T-helper 2 cell (primary cell): ENCODE data around the gene TARBP1.
"Not testable (repeated sequence)": the region's sequence is repeated elsewhere in the genome, so short reads cannot be mapped to it uniquely, and the experiment has no call there.

Source experiments
- DNase-seq, 5 experiments: peaks; one replicate each; pipeline versions ENCODE4 v3.0.0 to v3.0.0-alpha.2; 2012 to 2022
- total RNA-seq, 2 donors: gene quantifications; one replicate each; lab custom pipeline; 2026; lab: John Stamatoyannopoulos, UW

TARBP1 gene
- total RNA-seq, result 76.4 to 97.6 reads per million in 2 donors

- peak; percentile 33 to 91 (median 52) for DNase-seq
Measured at GRCh38 chr1:234478481-234479309, at the start of gene TARBP1. TSS of gene TARBP1 (minus strand) at chr1:234479179. CDS start at chr1:234479103, 76 bp downstream.

DNA sequence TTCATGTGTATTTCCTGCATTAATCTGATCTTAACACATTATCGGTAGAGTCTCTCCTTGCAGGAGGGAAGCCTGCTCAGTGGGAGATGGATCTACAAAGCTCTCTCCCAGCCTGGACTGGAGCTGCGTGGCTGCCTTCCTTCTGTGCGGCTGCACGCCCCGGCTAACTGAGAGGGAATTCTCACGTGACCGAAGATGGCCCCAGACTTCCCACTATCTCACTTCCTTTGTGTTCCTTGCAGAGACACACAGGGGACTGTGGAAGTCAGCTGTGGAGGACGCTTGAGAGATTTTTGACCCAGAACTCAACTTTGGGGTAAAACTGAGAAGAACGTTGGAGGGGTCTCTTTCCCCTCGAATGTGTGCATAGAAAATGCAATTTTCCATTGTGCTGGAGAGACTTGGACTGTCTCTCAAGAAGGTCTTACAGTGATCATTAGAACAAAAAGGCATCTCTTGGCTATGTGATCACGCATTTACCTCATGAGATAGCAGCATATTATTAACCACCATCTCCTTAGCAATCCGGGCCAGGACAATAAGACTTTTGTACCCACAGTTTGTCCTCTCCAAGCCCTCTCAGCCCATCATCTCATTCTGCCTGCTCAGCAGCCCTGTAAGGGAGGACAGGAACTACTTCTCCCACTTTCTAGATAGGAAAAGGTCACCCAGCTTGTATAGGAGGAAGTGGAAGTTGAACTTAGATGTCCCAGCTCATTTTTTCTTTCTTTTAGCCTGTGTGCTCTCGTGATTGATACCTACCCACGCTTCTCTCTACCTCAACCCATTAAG is 49.3 kb upstream of the TARBP1 start:
- no peak for DNase-seq

DNA sequence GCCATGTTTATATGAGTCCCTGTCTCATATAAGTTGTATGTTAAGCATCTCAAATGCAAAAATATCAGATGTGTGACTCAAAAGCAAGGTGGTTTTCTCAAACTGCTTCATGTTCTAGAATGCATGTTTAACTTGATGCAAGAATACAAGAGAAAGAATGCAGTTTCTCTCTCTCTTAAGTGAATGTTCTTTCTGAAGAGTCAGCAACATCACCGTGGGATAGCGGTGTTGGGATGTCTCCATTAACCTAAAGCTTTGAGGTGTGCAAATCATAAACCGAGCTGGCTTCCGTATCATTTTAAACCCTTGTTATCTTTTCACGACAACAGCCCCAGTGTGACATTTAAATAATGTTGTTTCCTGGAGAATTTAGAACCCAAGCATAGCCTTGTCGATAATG is 48.4 kb upstream of the TARBP1 start:
- DNase-seq, result no peak

- no peak for DNase-seq
Measured at GRCh38 chr1:234526922-234527321, 47.9 kb upstream of the TARBP1 start.

DNA sequence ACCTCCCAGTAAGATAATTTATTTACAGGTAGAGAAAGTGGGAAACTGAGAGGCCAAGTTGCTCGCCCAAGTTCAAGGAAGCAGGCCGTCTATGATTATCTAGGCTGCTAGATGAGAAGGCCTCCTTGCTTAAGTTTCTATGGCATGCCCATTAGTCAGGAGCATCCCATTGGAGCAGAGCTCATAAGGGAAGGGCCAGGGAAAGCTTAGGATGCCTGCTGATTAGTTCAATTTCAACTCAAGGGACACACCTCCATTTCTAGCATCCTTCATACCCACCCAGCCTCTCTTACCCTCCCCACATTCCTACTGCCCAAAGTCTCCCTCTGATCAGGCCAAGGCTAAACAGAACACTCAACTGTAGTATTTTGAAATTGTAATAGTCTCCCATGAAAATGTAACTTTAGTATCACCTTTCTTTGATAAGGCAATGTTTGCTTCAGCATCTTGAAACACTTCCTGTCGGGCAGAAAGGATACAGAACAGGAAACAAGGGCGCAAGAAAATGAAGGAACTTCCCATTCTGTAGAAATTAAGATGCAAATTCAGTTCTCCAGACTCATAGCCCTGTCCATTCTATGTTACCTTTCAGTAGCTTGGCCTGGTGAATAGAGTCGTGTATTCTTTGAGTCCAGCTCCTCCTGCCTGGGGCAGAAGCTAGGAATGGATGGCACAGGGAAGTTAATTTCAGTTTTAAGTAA is 46.3 kb upstream of the TARBP1 start:
- DNase-seq, result no peak

GRCh38 chr1:234521836-234522235 is 42.9 kb upstream of the TARBP1 start:
- DNase-seq, result no peak

DNA sequence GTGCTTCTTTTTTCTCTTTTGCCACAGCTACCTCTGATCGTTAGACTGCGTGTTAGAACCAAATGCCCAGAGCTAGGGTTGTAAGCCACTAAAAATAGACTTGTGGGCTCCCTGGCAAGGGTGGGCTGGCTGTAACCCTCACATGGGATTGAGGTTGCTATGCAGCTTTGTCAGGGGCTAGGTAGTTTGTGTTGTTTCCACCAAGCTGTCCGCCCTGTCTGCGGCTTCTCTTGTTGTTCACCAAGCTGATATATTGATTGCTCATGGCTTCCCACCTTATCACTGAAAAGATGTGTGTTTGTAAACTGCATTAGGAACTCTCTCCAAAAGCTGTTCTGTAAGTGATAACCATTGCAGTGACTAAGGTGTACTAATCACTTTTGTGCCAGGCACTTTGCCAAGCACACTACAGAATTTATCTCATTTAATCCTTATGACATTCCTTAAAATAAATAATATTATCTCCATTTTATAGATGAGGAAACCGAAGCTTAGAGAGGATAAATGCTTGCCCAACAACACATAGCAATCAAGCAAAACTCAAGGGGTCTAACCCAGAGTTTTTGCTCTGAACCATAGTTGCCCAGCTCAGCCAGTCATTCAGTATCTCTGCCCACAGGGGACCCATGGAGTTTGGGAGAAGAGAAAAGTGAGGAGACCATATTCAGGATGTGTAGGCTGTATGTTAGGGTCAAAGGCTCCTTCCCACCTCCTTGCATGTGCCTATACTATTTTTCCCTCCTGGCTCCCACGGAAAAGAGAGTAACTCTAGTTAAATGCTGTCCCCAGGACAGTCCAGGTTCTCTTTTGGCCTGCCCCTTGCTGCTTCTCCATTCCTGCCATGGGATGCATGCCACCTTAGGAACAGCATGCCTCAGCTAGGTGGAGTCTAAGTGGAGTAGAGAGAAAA is 42.2 kb upstream of the TARBP1 start:
- DNase-seq, result no peak

DNA sequence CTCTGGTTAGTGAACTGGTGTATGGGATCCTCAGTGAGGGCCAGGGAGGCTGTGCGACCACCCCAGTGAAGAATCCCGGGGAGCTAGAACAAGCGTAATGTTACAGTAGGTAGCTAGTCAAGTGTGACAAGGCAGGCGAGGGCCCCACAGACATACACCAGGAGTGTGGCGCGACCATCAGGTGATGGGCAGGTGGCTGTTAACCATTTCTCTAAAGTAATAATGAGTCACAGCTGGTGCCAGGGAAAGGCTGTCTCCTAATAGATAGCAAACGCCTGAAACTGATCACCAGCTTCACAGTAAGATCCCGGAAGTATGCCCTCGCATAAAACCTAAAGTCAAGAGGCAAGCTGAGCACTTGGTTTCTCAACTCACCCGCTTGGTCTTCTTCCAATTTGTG is 40.5 kb upstream of the TARBP1 start:
- no peak for DNase-seq

- DNase-seq, result no peak
Measured at GRCh38 chr1:234518876-234519275, 39.9 kb upstream of the TARBP1 start.

DNA sequence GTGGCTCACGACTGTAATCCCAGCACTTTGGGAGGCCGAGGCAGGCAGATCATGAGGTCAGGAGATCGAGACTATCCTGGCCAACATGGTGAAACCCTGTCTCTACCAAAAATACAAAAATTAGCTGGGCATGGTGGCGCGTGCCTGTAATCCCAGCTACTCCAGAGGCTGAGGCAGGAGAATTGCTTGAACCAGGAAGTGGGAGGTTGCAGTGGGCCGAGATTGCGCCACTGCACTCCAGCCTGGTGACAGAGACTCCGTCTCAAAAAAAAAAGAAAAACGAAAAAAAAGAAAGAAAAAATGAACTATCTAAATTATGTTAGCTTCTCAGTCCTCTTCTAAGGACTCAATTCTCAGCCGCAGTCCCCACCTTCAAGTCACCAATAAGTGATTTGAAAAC is 39.1 kb upstream of the TARBP1 start:
- not testable (repeated sequence) for DNase-seq

GRCh38 chr1:234517110-234517802 is 38.3 kb upstream of the TARBP1 start:
- DNase-seq, result peak in 1 of 5 experiments; percentile 61

GRCh38 chr1:234515821-234516241 is 36.9 kb upstream of the TARBP1 start:
- DNase-seq, result no peak

DNA sequence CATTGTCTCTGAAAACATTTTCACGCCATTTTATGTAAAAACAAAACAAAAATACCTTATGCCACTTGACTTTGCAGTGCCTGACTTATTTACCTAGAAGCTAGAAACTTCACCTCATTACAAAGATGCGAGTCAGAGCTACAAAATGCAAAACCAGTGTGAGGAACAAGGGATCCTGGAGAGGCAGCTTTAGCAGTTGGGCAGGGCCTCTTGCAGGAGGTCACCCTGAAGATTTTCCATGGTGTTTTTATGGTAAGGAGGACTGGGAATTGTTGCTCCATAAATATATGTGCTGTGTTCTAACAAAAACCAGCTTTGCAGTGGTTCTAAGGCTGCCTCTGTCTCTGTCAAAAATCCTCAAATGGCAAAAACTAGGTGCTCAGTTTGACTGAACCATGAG is 36.4 kb upstream of the TARBP1 start:
- DNase-seq, result no peak

DNA sequence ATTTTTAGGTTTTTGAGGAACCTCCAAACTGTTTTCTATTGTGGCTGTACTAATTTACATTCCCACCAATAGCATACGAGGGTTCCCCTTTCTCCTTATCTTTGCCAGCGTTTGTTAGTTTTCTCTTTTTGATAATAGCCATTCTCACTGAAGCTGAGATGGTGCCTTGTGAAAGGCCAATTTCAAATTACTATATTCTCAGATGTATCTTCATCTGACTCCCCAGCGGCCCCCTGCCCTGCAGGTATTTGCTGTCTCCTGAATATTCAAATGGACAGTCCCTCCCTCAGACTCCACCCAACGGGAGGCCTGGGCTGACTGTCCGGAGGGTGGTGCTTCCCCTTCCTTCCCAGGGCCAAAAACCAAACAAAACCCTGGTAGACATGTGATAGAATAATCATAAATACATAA is 33.5 kb upstream of the TARBP1 start:
- no peak for DNase-seq

GRCh38 chr1:234509457-234510328 is 30.7 kb upstream of the TARBP1 start:
- DNase-seq, result no peak

GRCh38 chr1:234507626-234508387 is 28.8 kb upstream of the TARBP1 start:
- no peak for DNase-seq

GRCh38 chr1:234507089-234507488 is 28.1 kb upstream of the TARBP1 start:
- no peak for DNase-seq

DNA sequence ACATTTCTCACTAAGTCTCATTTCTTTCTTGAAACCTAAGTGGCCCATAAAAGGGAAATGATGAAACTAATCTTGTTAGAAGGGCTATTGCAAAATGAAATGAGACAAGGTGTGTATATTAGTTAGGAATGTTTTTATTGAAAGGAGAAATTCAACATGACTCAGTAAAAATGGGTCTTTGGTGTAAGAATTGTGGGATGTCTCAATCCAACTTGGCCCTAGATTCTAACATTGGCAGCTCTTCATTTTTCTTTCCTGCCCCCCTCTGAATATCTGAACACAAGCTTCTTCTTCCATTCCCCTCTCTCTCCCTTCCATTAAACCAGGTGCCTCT is 26.8 kb upstream of the TARBP1 start:
- DNase-seq, result no peak

DNA sequence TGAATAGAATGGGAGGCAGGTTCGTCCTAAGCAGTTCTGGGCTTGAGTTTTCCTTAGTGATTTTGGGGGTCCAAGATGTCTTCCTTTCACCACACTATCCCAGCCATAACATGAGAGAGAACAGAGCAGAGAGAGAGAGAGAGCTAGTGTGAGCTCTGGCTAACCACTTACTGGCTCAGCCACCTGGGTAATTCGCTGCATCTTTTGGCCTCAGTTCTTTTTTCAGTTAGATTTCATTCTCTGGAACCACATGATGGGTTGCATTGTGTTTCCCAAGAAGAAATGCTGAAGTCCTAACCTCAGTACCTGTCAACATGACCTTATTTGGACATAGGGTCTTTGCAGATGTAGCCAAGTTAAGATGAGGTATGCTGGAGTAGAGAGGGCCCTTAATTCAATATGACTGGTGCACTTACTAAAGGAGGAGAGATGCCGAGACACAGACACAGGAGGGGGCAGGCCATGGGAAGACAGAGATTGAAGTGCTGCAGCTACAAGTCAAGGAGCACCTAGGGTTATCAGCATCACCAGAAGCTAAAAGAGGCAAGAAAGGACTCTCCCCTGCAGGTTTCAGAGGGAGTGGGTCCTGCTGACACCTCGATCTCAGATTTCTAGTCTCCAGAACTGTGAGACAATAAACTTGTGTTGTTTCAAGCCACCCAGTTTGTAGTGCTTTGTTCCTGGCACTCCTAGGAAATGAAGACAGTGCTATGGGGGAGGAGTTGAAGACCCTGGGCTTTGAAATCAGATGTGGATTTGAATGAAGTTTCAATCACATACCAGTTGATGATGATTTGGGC is 26.2 kb upstream of the TARBP1 start:
- DNase-seq, result peak in 1 of 5 experiments; percentile 88
